A673 (cell line): Measurements from ENCODE around the gene LMBR1.

Source experiments
- CTCF ChIP-seq: fragments of 300-800, 200-600 bp; sonication (generic); conservative IDR thresholded peaks from 2 replicates; pipeline ENCODE4 v1.5.1; 2017; ENCODE audit warnings: low read depth, mild to moderate bottlenecking, antibody characterized with exemption, low read length, moderate library complexity, mixed read lengths
- EZH2 ChIP-seq: fragments of 200-600 bp; sonication (generic); IDR thresholded peaks from 2 replicates; pipeline ENCODE4 v1.6.1; 2017; ENCODE audit warnings: borderline replicate concordance, low read depth, mild to moderate bottlenecking, mixed read lengths, antibody characterized with exemption, low read length; ENCODE audit not compliant: poor library complexity, severe bottlenecking

- TF ChIP-seq CTCF, result no peak
- TF ChIP-seq EZH2, result no peak
Observed at GRCh38 chr7:156841497-156841896, 51.5 kb downstream of the LMBR1 start.
